A204.1 (cell line): ENCODE data around the gene C1QC.
"Not testable (repeated sequence)": the region's sequence is repeated elsewhere in the genome, so short reads cannot be mapped to it uniquely, and the experiment has no call there.

Experiments used
- FAIRE-seq: peaks from 2 replicates; lab custom pipeline; 2012; peaks lifted over from hg19 to GRCh38; lab: Jason Lieb, UNC

C1QC gene

GRCh38 chr1:22651941-22652856 lies 8.8 kb downstream of the C1QC start:
- FAIRE-seq: no peak

GRCh38 chr1:22652881-22653316 lies 9.5 kb downstream of the C1QC start, which contains the start of gene C1QB:
C1QB (plus strand) TSS chr1:22653236; CDS start chr1:22659463, 6,227 bp downstream.
- no peak for FAIRE-seq

- no peak for FAIRE-seq
Measured at GRCh38 chr1:22654692-22655091, 11.3 kb downstream of the C1QC start.

- no peak for FAIRE-seq
Measured at GRCh38 chr1:22658385-22659163, 15.1 kb downstream of the C1QC start.

- no peak for FAIRE-seq
Measured at GRCh38 chr1:22660716-22661241, 17.3 kb downstream of the C1QC start.

GRCh38 chr1:22661880-22662279 lies 18.4 kb downstream of the C1QC start:
- no peak for FAIRE-seq

- no peak for FAIRE-seq
Measured at GRCh38 chr1:22662318-22662717, 18.9 kb downstream of the C1QC start.

- FAIRE-seq: no peak
Measured at GRCh38 chr1:22662986-22663408, 19.6 kb downstream of the C1QC start.

- no peak for FAIRE-seq
Measured at GRCh38 chr1:22665752-22666151, 22.3 kb downstream of the C1QC start.

GRCh38 chr1:22666412-22666811 lies 23.0 kb downstream of the C1QC start:
- no peak for FAIRE-seq

GRCh38 chr1:22668840-22669239 lies 25.4 kb downstream of the C1QC start:
- FAIRE-seq: not testable (repeated sequence)

- FAIRE-seq: no peak
Measured at GRCh38 chr1:22670352-22670975, 27.0 kb downstream of the C1QC start.

- no peak for FAIRE-seq
Measured at GRCh38 chr1:22671999-22672398, 28.6 kb downstream of the C1QC start.

GRCh38 chr1:22673486-22674409 lies 30.3 kb downstream of the C1QC start:
- FAIRE-seq: peak; percentile 94

- no peak for FAIRE-seq
Measured at GRCh38 chr1:22674410-22674749, 30.9 kb downstream of the C1QC start.

- FAIRE-seq: not testable (repeated sequence)
Measured at GRCh38 chr1:22676151-22676550, 32.7 kb downstream of the C1QC start.

- FAIRE-seq: no peak
Measured at GRCh38 chr1:22676916-22677583, 33.6 kb downstream of the C1QC start.

- no peak for FAIRE-seq
Measured at GRCh38 chr1:22677931-22678896, 34.8 kb downstream of the C1QC start.

- FAIRE-seq: no peak
Measured at GRCh38 chr1:22680726-22681125, 37.3 kb downstream of the C1QC start.
